Measurements from ENCODE around the gene LDLRAD3. TPM values are rescaled to one million over a fixed set of nuclear protein-coding genes. Genes with fewer than 3 reads are reported as not detected.

LDLRAD3 gene
- total and polyA plus RNA-seq, 5 experiments from 2014 or later, result not detected

- peaks cover 0 to 8% (median 0%) of the 10 kb centered on the region in 4 donors for H3K4me1 Mint-ChIP-seq
- H3K36me3 Mint-ChIP-seq, result peaks cover 0 to 4% (median 0%) of the 10 kb centered on the region in 3 donors
- no peak overlapping the region for H3K4me3 Mint-ChIP-seq
- no peak for DNase-seq
- POLR2A ChIA-PET, result no interaction called here
- H3K9me3 Mint-ChIP-seq, result peaks cover 0 to 8% (median 0%) of the 10 kb centered on the region in 9 donors
- no peak for ATAC-seq
- no peak overlapping the region for H3K27ac Mint-ChIP-seq
- H3K27me3 Mint-ChIP-seq, result peaks cover 13 to 52% (median 21%) of the 10 kb centered on the region in 5 donors
These were observed 46.3 kb downstream of the LDLRAD3 start for GRCh38 chr11:35990170-35990569.

- DNase-seq, result no peak
- H3K27me3 Mint-ChIP-seq, result peaks cover 13 to 52% (median 21%) of the 10 kb centered on the region in 5 donors
These were observed 47.0 kb downstream of the LDLRAD3 start for GRCh38 chr11:35990816-35991215.

GRCh38 chr11:35992548-35992947 lies 48.7 kb downstream of the LDLRAD3 start:
- H3K4me3 Mint-ChIP-seq, result no peak overlapping the region
- POLR2A ChIA-PET, result no interaction called here
- H3K27me3 Mint-ChIP-seq, result peaks cover 12 to 52% (median 21%) of the 10 kb centered on the region in 5 donors
- peaks cover 0 to 9% (median 4%) of the 10 kb centered on the region in 9 donors for H3K9me3 Mint-ChIP-seq
- DNase-seq (no peak), ATAC-seq (no peak)
- peaks cover 0 to 8% (median 0%) of the 10 kb centered on the region in 4 donors for H3K4me1 Mint-ChIP-seq
- no peaks in the 10 kb centered on the region for H3K36me3 Mint-ChIP-seq
- no peak overlapping the region for H3K27ac Mint-ChIP-seq

More at GRCh38 chr11:35990816-35991215, 47.0 kb downstream of the LDLRAD3 start:
- ATAC-seq, result no peak
- POLR2A ChIA-PET, result no interaction called here
- Mint-ChIP-seq H3K27ac (no peak overlapping the region), H3K9me3 (peaks cover 0 to 9% (median 3%) of the 10 kb centered on the region in 9 donors), H3K4me3 (no peak overlapping the region), H3K36me3 (peaks cover 0 to 1% (median 0%) of the 10 kb centered on the region in 3 donors), H3K4me1 (peaks cover 0 to 8% (median 0%) of the 10 kb centered on the region in 4 donors)

GRCh38 chr11:35994421-35994820 lies 50.6 kb downstream of the LDLRAD3 start:
- peaks cover 8 to 50% (median 18%) of the 10 kb centered on the region in 5 donors for H3K27me3 Mint-ChIP-seq
- H3K27ac Mint-ChIP-seq, result no peak overlapping the region
- H3K36me3 Mint-ChIP-seq, result no peaks in the 10 kb centered on the region
- peaks cover 0 to 8% (median 0%) of the 10 kb centered on the region in 4 donors for H3K4me1 Mint-ChIP-seq
- POLR2A ChIA-PET, result no interaction called here
- peaks cover 0 to 9% (median 3%) of the 10 kb centered on the region in 9 donors for H3K9me3 Mint-ChIP-seq
- ATAC-seq (no peak), DNase-seq (no peak)
- H3K4me3 Mint-ChIP-seq, result no peak overlapping the region

GRCh38 chr11:35995681-35996271 lies 51.9 kb downstream of the LDLRAD3 start:
- Mint-ChIP-seq H3K27me3 (peaks cover 8 to 51% (median 18%) of the 10 kb centered on the region in 5 donors), H3K4me1 (peaks cover 0 to 8% (median 0%) of the 10 kb centered on the region in 4 donors), H3K4me3 (no peak overlapping the region), H3K36me3 (no peaks in the 10 kb centered on the region), H3K27ac (no peak overlapping the region), H3K9me3 (peaks cover 0 to 9% (median 0%) of the 10 kb centered on the region in 9 donors)
- no peak for DNase-seq
- POLR2A ChIA-PET, result no interaction called here
- ATAC-seq, result no peak

- peaks cover 0 to 8% (median 0%) of the 10 kb centered on the region in 4 donors for H3K4me1 Mint-ChIP-seq
- H3K27me3 Mint-ChIP-seq, result peaks cover 2 to 39% (median 10%) of the 10 kb centered on the region in 5 donors
- H3K27ac Mint-ChIP-seq, result no peak overlapping the region
- H3K36me3 Mint-ChIP-seq, result no peaks in the 10 kb centered on the region
- H3K9me3 Mint-ChIP-seq, result peaks cover 0 to 9% (median 0%) of the 10 kb centered on the region in 9 donors
- DNase-seq, result no peak
- ATAC-seq, result no peak
- POLR2A ChIA-PET, result no interaction called here
- H3K4me3 Mint-ChIP-seq, result no peak overlapping the region
These were observed 54.1 kb downstream of the LDLRAD3 start for GRCh38 chr11:35997902-35998520.

GRCh38 chr11:35998634-35999033 lies 54.8 kb downstream of the LDLRAD3 start:
- DNase-seq (no peak), ATAC-seq (no peak)
- peaks cover 2 to 33% (median 10%) of the 10 kb centered on the region in 5 donors for H3K27me3 Mint-ChIP-seq
- peaks cover 0 to 8% (median 0%) of the 10 kb centered on the region in 4 donors for H3K4me1 Mint-ChIP-seq
- no peak overlapping the region for H3K4me3 Mint-ChIP-seq
- POLR2A ChIA-PET, result no interaction called here
- no peaks in the 10 kb centered on the region for H3K36me3 Mint-ChIP-seq
- H3K27ac Mint-ChIP-seq, result no peak overlapping the region
- peaks cover 0 to 9% (median 0%) of the 10 kb centered on the region in 9 donors for H3K9me3 Mint-ChIP-seq

GRCh38 chr11:36000616-36001190 lies 56.8 kb downstream of the LDLRAD3 start:
- Mint-ChIP-seq H3K27me3 (peaks cover 2 to 30% (median 6%) of the 10 kb centered on the region in 5 donors), H3K4me3 (no peak overlapping the region), H3K4me1 (no peaks in the 10 kb centered on the region), H3K27ac (no peak overlapping the region), H3K36me3 (no peaks in the 10 kb centered on the region), H3K9me3 (peaks cover 0 to 15% (median under 1%) of the 10 kb centered on the region in 9 donors)
- no peak for ATAC-seq
- DNase-seq, result no peak
- POLR2A ChIA-PET, result no interaction called here

- POLR2A ChIA-PET, result no interaction called here
- H3K4me3 Mint-ChIP-seq, result no peak overlapping the region
- DNase-seq, result no peak
- H3K27ac Mint-ChIP-seq, result peak overlapping the region in 1 of 10 donors; percentile 2
- ATAC-seq, result no peak
- H3K36me3 Mint-ChIP-seq, result no peaks in the 10 kb centered on the region
- peaks cover 0 to 10% (median 2%) of the 10 kb centered on the region in 9 donors for H3K9me3 Mint-ChIP-seq
- H3K27me3 Mint-ChIP-seq, result peaks cover 2 to 32% (median 8%) of the 10 kb centered on the region in 5 donors
- H3K4me1 Mint-ChIP-seq, result no peaks in the 10 kb centered on the region
These were observed 58.3 kb downstream of the LDLRAD3 start for GRCh38 chr11:36002196-36002595.

GRCh38 chr11:36002796-36003195 lies 58.9 kb downstream of the LDLRAD3 start:
- no peak overlapping the region for H3K27ac Mint-ChIP-seq
- no peaks in the 10 kb centered on the region for H3K36me3 Mint-ChIP-seq
- ATAC-seq, result no peak
- no peak overlapping the region for H3K4me3 Mint-ChIP-seq
- peaks cover 2 to 38% (median 12%) of the 10 kb centered on the region in 5 donors for H3K27me3 Mint-ChIP-seq
- POLR2A ChIA-PET, result no interaction called here
- no peak for DNase-seq
- peaks cover 0 to 10% (median 2%) of the 10 kb centered on the region in 9 donors for H3K9me3 Mint-ChIP-seq
- H3K4me1 Mint-ChIP-seq, result no peaks in the 10 kb centered on the region

- H3K4me3 Mint-ChIP-seq, result no peak overlapping the region
These were observed 62.7 kb downstream of the LDLRAD3 start for GRCh38 chr11:36006556-36006955.

GRCh38 chr11:36007127-36007655 lies 63.3 kb downstream of the LDLRAD3 start:
- Mint-ChIP-seq H3K27ac (no peak overlapping the region), H3K4me1 (no peaks in the 10 kb centered on the region), H3K4me3 (no peak overlapping the region), H3K9me3 (peaks cover 0 to 10% (median 2%) of the 10 kb centered on the region in 9 donors), H3K27me3 (peaks cover 4 to 20% (median 10%) of the 10 kb centered on the region in 5 donors), H3K36me3 (no peaks in the 10 kb centered on the region)
- ATAC-seq (no peak), DNase-seq (no peak)
- POLR2A ChIA-PET, result no interaction called here

More at GRCh38 chr11:36006556-36006955, 62.7 kb downstream of the LDLRAD3 start:
- peaks cover 0 to 10% (median 2%) of the 10 kb centered on the region in 9 donors for H3K9me3 Mint-ChIP-seq
- H3K27me3 Mint-ChIP-seq, result peaks cover 4 to 22% (median 10%) of the 10 kb centered on the region in 5 donors
- H3K4me1 Mint-ChIP-seq, result no peaks in the 10 kb centered on the region
- DNase-seq (no peak), ATAC-seq (no peak)
- H3K36me3 Mint-ChIP-seq, result no peaks in the 10 kb centered on the region
- POLR2A ChIA-PET, result no interaction called here
- H3K27ac Mint-ChIP-seq, result no peak overlapping the region

- no peaks in the 10 kb centered on the region for H3K4me1 Mint-ChIP-seq
- H3K4me3 Mint-ChIP-seq, result no peak overlapping the region
- H3K9me3 Mint-ChIP-seq, result peaks cover 0 to 8% (median 2%) of the 10 kb centered on the region in 9 donors
- no peak overlapping the region for H3K27ac Mint-ChIP-seq
- peaks cover 4 to 16% (median 10%) of the 10 kb centered on the region in 5 donors for H3K27me3 Mint-ChIP-seq
- no peaks in the 10 kb centered on the region for H3K36me3 Mint-ChIP-seq
- DNase-seq, result no peak
- ATAC-seq, result no peak
- POLR2A ChIA-PET, result no interaction called here
These were observed 64.7 kb downstream of the LDLRAD3 start for GRCh38 chr11:36008584-36008983.
